H9 (cell line): ENCODE measurements around the gene CCDC27. TPM values are rescaled to one million over a fixed set of nuclear protein-coding genes. Genes with fewer than 3 reads are reported as not detected.

Source experiments
- DNase-seq: peaks from one replicate; pipeline ENCODE4 v3.0.0-alpha.2; 2017
- H2AFZ ChIP-seq: one replicate; pipeline ENCODE4 v1.6.1; 2013; ENCODE audit warnings: mild to moderate bottlenecking, low read length, control low read depth, moderate library complexity
- H2AK5ac ChIP-seq: 2 replicates; pipeline ENCODE4 v1.6.1; 2013; ENCODE audit warnings: low read length, control low read depth, mixed read lengths; ENCODE audit not compliant: insufficient read length
- H2BK120ac ChIP-seq: one replicate; pipeline ENCODE4 v1.6.1; 2013; ENCODE audit warnings: low read depth, mild to moderate bottlenecking, low read length, control low read depth, inconsistent platforms; ENCODE audit not compliant: poor library complexity, severe bottlenecking
- H2BK12ac ChIP-seq: 2 replicates; pipeline ENCODE4 v1.6.1; 2013; ENCODE audit warnings: low read length, control low read depth, mixed read lengths, low read depth; ENCODE audit not compliant: insufficient read length
- H2BK15ac ChIP-seq: 2 replicates; pipeline ENCODE4 v1.6.1; 2013; ENCODE audit warnings: low read depth, low read length, control low read depth
- H2BK20ac ChIP-seq: one replicate; pipeline ENCODE4 v1.6.1; 2013; ENCODE audit warnings: low read depth, mild to moderate bottlenecking, low read length, control low read depth, inconsistent platforms; ENCODE audit not compliant: poor library complexity, severe bottlenecking
- H2BK5ac ChIP-seq: 2 replicates; pipeline ENCODE4 v1.6.1; 2013; ENCODE audit warnings: low read length, control low read depth, mixed read lengths; ENCODE audit not compliant: insufficient read length
- H3K14ac ChIP-seq: 2 replicates; pipeline ENCODE4 v1.6.1; 2013; ENCODE audit warnings: low read length, control low read depth; ENCODE audit not compliant: insufficient read depth
- H3K18ac ChIP-seq: 2 replicates; pipeline ENCODE4 v1.6.1; 2013; ENCODE audit warnings: low read depth, mild to moderate bottlenecking, mixed read lengths, low read length, control low read depth; ENCODE audit not compliant: insufficient read length
- H3K23ac ChIP-seq: 2 replicates; pipeline ENCODE4 v1.6.1; 2013; ENCODE audit warnings: low read length, control low read depth, mixed read lengths, low read depth; ENCODE audit not compliant: insufficient read length
- H3K23me2 ChIP-seq: 2 replicates; pipeline ENCODE4 v1.6.1; 2013; ENCODE audit warnings: low read depth, mild to moderate bottlenecking, mixed read lengths, low read length, control low read depth; ENCODE audit not compliant: insufficient read length, poor library complexity, severe bottlenecking
- H3K27ac ChIP-seq: 2 replicates; pipeline ENCODE4 v1.5.1; 2013; ENCODE audit warnings: low read length, control low read depth, mixed read lengths, low read depth; ENCODE audit not compliant: insufficient read length
- H3K27me3 ChIP-seq: 2 replicates; pipeline ENCODE4 v1.6.1; 2013; ENCODE audit warnings: low read length, control low read depth, inconsistent platforms; ENCODE audit not compliant: insufficient read depth
- H3K4ac ChIP-seq: 2 replicates; pipeline ENCODE4 v1.6.1; 2013; ENCODE audit warnings: low read depth, mild to moderate bottlenecking, control low read depth, inconsistent platforms, low read length, moderate library complexity
- H3K4me1 ChIP-seq: 2 replicates; pipeline ENCODE4 v1.6.1; 2013; ENCODE audit warnings: low read length, control low read depth, inconsistent platforms; ENCODE audit not compliant: insufficient read depth
- H3K4me2 ChIP-seq: 2 replicates; pipeline ENCODE4 v1.6.1; 2013; ENCODE audit warnings: low read length, control low read depth, mixed read lengths; ENCODE audit not compliant: insufficient read length, insufficient read depth
- H3K56ac ChIP-seq: 2 replicates; pipeline ENCODE4 v1.6.1; 2013; ENCODE audit warnings: low read depth, mild to moderate bottlenecking, mixed read lengths, low read length, control low read depth; ENCODE audit not compliant: insufficient read length
- H3K79me1 ChIP-seq: 2 replicates; pipeline ENCODE4 v1.6.1; 2013; ENCODE audit warnings: low read depth, mild to moderate bottlenecking, moderate library complexity, low read length, control low read depth, inconsistent platforms; ENCODE audit not compliant: insufficient read depth, poor library complexity, severe bottlenecking
- H3K79me2 ChIP-seq: 2 replicates; pipeline ENCODE4 v1.6.1; 2013; ENCODE audit warnings: low read length, control low read depth, inconsistent platforms; ENCODE audit not compliant: insufficient read depth
- H3K9ac ChIP-seq: 2 replicates; pipeline ENCODE4 v1.6.1; 2013; ENCODE audit warnings: low read length, control low read depth, mixed read lengths; ENCODE audit not compliant: insufficient read length; ENCODE audit errors: extremely low read depth
- H3K9me3 ChIP-seq: one replicate; pipeline ENCODE4 v1.6.1; 2013; ENCODE audit warnings: low read depth, low read length, inconsistent platforms; ENCODE audit not compliant: control insufficient read depth
- H3T11ph ChIP-seq: one replicate; pipeline ENCODE4 v1.6.1; 2013; ENCODE audit warnings: mild to moderate bottlenecking, low read length, control low read depth, inconsistent platforms
- H4K20me1 ChIP-seq: one replicate; pipeline ENCODE4 v1.6.1; 2013; ENCODE audit not compliant: control insufficient read depth, insufficient read length, insufficient read depth
- H4K5ac ChIP-seq: 2 replicates; pipeline ENCODE4 v1.6.1; 2013; ENCODE audit warnings: low read depth, mild to moderate bottlenecking, mixed read lengths, low read length, control low read depth; ENCODE audit not compliant: insufficient read length
- H4K8ac ChIP-seq: replicated peaks from 2 replicates; pipeline ENCODE4 v1.6.1; 2013; ENCODE audit warnings: low read length, control low read depth, mixed read lengths, low read depth; ENCODE audit not compliant: insufficient read length
- H4K91ac ChIP-seq: 2 replicates; pipeline ENCODE4 v1.6.1; 2013; ENCODE audit warnings: low read depth, mild to moderate bottlenecking, moderate library complexity, mixed read lengths, low read length, control low read depth; ENCODE audit not compliant: insufficient read length
- H3K27ac Mint-ChIP-seq, 3 experiments: 2 replicates in 2 of 3; 3 replicates in 1 of 3; pipeline ENCODE4 v1.8.0; 2020 to 2021; ENCODE audit warnings: mixed read lengths in 3 of 3, mild to moderate bottlenecking in 1 of 3, moderate library complexity in 1 of 3
- H3K27me3 Mint-ChIP-seq: 2 replicates; pipeline ENCODE4 v1.8.0; 2021; ENCODE audit warnings: low read depth, mild to moderate bottlenecking, moderate library complexity, mixed read lengths
- H3K36me3 Mint-ChIP-seq, 3 experiments: 2 replicates in 2 of 3; 3 replicates in 1 of 3; pipeline ENCODE4 v1.8.0; 2020 to 2021; ENCODE audit warnings: low read depth in 3 of 3, mixed read lengths in 3 of 3; ENCODE audit not compliant: insufficient read depth in 1 of 3
- H3K4me1 Mint-ChIP-seq, 2 experiments: 2 replicates each; pipeline ENCODE4 v1.8.0; 2020; ENCODE audit warnings: mixed read lengths in 2 of 2
- H3K4me3 Mint-ChIP-seq, 2 experiments: 2 replicates in 1 of 2; 3 replicates in 1 of 2; pipeline ENCODE4 v1.8.0; 2020 to 2021; ENCODE audit warnings: mild to moderate bottlenecking in 2 of 2, mixed read lengths in 2 of 2, moderate library complexity in 1 of 2
- H3K9me3 Mint-ChIP-seq, 2 experiments: 2 replicates in 1 of 2; 3 replicates in 1 of 2; pipeline ENCODE4 v1.8.0; 2020; ENCODE audit warnings: mild to moderate bottlenecking in 2 of 2, mixed read lengths in 2 of 2, moderate library complexity in 1 of 2
- CTCF ChIP-seq: fragments of 200-600 bp; sonication (generic); conservative IDR thresholded peaks from 3 replicates; pipeline ENCODE4 v1.8.0; 2021; ENCODE audit warnings: antibody characterized with exemption, mild to moderate bottlenecking
- WGBS: extraction: QIAGEN DNeasy Blood & Tissue Kit; methylation state at CpG from one replicate; pipeline ENCODE4 v1.1.7; 2013; ENCODE audit warnings: missing lambda C conversion rate, low lambda C conversion rate, mixed read lengths; ENCODE audit not compliant: insufficient read length; ENCODE audit errors: extremely low coverage; 5-methylcytosine and 5-hydroxymethylcytosine counted together
- total RNA-seq: library from RNA; stranded (reverse); gene quantifications from 2 replicates; pipeline ENCODE4 v1.2.1, GENCODE V29; 2021

Gene CCDC27
- total RNA-seq, 1 experiment from 2014 or later = not detected

- Mint-ChIP-seq H3K9me3 (peaks cover 51 to 53% of the 10 kb centered on the region in 2 experiments), H3K27ac (no peak overlapping the region), H3K36me3 (peaks cover 10 to 12% (median 10%) of the 10 kb centered on the region in 3 experiments), H3K4me3 (no peak overlapping the region), H3K4me1 (peaks cover 6 to 7% of the 10 kb centered on the region in 2 experiments), H3K27me3 (peaks cover 35% of the 10 kb centered on the region)
- no peak overlapping the region for H2AK5ac ChIP-seq
- peaks cover 13% of the 10 kb centered on the region for H3K9me3 ChIP-seq
- H3K9ac ChIP-seq = no peak overlapping the region
- no peaks in the 10 kb centered on the region for H3K23me2 ChIP-seq
- H2BK5ac ChIP-seq = no peak overlapping the region
- no CpG with 5 or more reads among the region's 5 CpGs for WGBS
- no peak overlapping the region for H3K56ac ChIP-seq
- no peak for TF ChIP-seq CTCF
- H3K27me3 ChIP-seq = no peaks in the 10 kb centered on the region
- no peaks in the 10 kb centered on the region for H3K4me1 ChIP-seq
- DNase-seq = no peak
- no peak overlapping the region for H3K14ac ChIP-seq
- H3K27ac ChIP-seq = no peak overlapping the region
- no peak overlapping the region for H2BK120ac ChIP-seq
- no peak overlapping the region for H3K23ac ChIP-seq
- no peak overlapping the region for H2BK20ac ChIP-seq
- no peak overlapping the region for H2BK15ac ChIP-seq
- no peak overlapping the region for H2AFZ ChIP-seq
- H3K4ac ChIP-seq = no peak overlapping the region
- H3K18ac ChIP-seq = no peak overlapping the region
- no peak overlapping the region for H4K8ac ChIP-seq
- no peak overlapping the region for H2BK12ac ChIP-seq
- no peak overlapping the region for H4K91ac ChIP-seq
- no peak overlapping the region for H4K5ac ChIP-seq
- no peak overlapping the region for H3K4me2 ChIP-seq
- H3T11ph ChIP-seq = no peak overlapping the region
- H3K79me1 ChIP-seq = no peaks in the 10 kb centered on the region
- H3K79me2 ChIP-seq = no peaks in the 10 kb centered on the region
- H4K20me1 ChIP-seq = no peaks in the 10 kb centered on the region
These were observed 55.5 kb downstream of the CCDC27 start for GRCh38 chr1:3807769-3808168.
